ENCODE results near the gene LRP10.

Gene LRP10

DNA sequence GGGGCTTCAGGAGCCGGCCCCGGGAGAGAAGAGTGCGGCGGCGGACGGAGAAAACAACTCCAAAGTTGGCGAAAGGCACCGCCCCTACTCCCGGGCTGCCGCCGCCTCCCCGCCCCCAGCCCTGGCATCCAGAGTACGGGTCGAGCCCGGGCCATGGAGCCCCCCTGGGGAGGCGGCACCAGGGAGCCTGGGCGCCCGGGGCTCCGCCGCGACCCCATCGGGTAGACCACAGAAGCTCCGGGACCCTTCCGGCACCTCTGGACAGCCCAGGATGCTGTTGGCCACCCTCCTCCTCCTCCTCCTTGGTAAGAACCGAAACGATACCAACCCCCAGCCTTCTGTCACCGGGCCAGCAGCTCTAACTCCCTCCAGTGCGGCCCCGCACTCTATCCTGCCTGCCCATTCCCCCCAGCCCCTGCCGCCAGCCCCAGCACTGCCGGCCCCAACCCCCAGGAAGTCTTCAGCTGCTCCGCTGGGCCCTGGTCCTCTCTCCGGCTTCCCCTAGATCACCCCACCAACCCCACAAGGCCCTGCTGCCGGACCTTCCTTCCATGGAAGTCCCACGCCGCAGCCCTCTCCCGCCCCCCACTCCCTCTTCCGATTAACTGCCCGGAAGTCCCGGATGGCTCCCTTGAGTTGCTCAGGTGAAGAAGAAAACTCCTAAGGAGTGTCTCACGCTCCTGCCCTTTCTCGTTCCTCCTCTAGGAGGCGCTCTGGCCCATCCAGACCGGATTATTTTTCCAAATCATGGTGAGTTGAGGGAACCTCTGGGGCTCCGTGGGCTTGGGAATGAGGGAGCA, 693 bp downstream of the LRP10 start:
- TF ChIP-seq GATA3 (IDR thresholded peaks at IDR 0.05; ENCODE audit: low read depth, low read length) (no peak), GATA2 (IDR thresholded peaks at IDR 0.05; ENCODE audit: low read depth, low read length) (no peak)

DNA sequence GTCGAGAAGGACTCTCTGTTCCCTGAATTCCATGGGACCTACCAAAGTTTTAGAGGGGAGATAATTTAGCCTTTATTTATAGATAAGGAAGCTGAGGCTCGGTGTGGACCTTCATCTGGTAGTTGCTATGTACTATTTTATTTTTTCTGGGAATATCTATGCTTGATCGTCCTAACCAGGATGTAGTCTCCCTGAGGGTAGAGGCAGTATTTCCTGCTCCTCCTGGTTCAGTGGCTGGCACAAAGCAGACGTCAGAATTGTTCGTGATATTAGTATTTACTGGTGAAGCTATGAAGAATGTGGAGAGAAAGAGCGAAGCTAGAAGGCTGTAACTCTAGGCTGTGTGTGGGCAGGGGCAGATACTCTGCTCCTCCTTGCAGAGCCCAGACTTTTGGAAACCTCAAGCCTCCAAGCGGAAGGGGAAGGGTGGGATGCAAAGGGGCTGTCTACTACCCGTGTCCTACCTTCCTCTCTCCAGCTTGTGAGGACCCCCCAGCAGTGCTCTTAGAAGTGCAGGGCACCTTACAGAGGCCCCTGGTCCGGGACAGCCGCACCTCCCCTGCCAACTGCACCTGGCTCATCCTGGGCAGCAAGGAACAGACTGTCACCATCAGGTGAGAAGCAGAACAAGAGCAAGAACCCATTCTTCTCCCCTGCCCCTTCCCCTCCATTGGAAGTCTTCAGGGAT, 1.4 kb downstream of the LRP10 start:
- no peak for TF ChIP-seq GATA2 (IDR thresholded peaks at IDR 0.05; ENCODE audit: low read depth, low read length)
- TF ChIP-seq GATA3 (IDR thresholded peaks at IDR 0.05; ENCODE audit: low read depth, low read length), result no peak

DNA sequence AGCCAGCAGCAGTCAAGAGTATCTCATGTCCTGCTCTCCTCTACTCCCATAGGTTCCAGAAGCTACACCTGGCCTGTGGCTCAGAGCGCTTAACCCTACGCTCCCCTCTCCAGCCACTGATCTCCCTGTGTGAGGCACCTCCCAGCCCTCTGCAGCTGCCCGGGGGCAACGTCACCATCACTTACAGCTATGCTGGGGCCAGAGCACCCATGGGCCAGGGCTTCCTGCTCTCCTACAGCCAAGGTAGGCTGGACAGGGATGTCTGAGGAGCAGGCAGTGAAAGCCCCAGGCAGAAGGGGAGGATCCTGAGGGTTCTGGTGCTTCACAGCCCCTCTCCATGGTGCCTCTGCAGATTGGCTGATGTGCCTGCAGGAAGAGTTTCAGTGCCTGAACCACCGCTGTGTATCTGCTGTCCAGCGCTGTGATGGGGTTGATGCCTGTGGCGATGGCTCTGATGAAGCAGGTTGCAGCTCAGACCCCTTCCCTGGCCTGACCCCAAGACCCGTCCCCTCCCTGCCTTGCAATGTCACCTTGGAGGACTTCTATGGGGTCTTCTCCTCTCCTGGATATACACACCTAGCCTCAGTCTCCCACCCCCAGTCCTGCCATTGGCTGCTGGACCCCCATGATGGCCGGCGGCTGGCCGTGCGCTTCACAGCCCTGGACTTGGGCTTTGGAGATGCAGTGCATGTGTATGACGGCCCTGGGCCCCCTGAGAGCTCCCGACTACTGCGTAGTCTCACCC, 3.6 kb downstream of the LRP10 start:
- TF ChIP-seq GATA2 (IDR thresholded peaks at IDR 0.05; ENCODE audit: low read depth, low read length) (no peak), GATA3 (IDR thresholded peaks at IDR 0.05; ENCODE audit: low read depth, low read length) (no peak)

DNA sequence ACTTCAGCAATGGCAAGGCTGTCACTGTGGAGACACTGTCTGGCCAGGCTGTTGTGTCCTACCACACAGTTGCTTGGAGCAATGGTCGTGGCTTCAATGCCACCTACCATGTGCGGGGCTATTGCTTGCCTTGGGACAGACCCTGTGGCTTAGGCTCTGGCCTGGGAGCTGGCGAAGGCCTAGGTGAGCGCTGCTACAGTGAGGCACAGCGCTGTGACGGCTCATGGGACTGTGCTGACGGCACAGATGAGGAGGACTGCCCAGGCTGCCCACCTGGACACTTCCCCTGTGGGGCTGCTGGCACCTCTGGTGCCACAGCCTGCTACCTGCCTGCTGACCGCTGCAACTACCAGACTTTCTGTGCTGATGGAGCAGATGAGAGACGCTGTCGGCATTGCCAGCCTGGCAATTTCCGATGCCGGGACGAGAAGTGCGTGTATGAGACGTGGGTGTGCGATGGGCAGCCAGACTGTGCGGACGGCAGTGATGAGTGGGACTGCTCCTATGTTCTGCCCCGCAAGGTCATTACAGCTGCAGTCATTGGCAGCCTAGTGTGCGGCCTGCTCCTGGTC, 4.3 kb downstream of the LRP10 start:
- TF ChIP-seq GATA3 (IDR thresholded peaks at IDR 0.05; ENCODE audit: low read depth, low read length) (no peak), GATA2 (IDR thresholded peaks at IDR 0.05; ENCODE audit: low read depth, low read length) (no peak)

DNA sequence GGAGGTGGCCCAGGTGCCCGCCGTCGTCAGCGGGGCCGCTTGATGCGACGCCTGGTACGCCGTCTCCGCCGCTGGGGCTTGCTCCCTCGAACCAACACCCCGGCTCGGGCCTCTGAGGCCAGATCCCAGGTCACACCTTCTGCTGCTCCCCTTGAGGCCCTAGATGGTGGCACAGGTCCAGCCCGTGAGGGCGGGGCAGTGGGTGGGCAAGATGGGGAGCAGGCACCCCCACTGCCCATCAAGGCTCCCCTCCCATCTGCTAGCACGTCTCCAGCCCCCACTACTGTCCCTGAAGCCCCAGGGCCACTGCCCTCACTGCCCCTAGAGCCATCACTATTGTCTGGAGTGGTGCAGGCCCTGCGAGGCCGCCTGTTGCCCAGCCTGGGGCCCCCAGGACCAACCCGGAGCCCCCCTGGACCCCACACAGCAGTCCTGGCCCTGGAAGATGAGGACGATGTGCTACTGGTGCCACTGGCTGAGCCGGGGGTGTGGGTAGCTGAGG, 5.5 kb downstream of the LRP10 start:
- TF ChIP-seq GATA3 (IDR thresholded peaks at IDR 0.05; ENCODE audit: low read depth, low read length), result no peak

DNA sequence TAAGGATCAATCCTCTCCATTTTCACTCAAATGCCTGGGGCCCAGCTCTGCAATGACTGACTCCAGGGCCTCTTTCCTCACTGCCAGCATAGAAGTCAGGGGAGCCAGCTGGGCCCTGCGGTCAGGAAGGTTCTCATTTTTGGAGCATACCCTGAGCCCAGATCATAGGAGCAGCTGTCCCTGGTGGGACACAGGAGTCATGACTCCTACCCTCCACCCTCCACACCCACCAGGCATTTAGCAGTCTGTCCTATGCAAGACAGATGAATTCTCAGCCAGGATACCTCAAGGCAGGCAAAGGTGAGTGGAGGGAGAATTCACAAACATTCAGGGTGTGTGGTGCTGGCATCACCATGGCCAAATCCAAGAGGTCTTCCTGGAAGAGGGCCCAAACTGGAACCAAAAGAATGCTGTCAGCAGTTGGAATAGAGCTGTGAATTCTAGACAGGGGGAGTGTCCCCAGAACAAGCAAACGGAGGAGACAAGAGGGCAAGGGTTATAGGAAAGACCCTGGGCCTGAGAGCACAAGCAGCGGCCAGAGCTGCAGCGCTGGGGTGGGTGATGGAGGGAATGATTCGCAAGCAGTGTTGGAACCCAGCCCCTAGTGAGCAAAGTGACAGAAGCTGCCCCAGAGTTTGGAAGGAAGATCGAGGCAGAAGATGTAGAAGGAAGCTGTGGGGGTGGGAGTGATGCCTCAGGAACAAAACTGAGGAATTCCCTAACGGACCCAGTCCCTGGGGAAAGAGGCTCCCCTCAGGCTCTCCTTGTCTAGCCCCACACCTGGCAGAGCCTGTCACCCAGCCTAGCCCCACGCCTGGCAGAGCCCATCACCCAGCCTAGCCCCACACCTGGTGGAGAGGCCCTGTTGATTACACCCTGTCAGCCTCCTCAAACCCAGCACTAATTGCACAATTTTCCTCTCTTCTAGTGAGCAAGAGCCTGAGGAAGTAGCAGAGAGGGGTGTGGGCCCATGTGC, 7.0 kb downstream of the LRP10 start:
- TF ChIP-seq GATA2 (IDR thresholded peaks at IDR 0.05; ENCODE audit: low read depth, low read length) (no peak), GATA3 (IDR thresholded peaks at IDR 0.05; ENCODE audit: low read depth, low read length) (no peak)

DNA sequence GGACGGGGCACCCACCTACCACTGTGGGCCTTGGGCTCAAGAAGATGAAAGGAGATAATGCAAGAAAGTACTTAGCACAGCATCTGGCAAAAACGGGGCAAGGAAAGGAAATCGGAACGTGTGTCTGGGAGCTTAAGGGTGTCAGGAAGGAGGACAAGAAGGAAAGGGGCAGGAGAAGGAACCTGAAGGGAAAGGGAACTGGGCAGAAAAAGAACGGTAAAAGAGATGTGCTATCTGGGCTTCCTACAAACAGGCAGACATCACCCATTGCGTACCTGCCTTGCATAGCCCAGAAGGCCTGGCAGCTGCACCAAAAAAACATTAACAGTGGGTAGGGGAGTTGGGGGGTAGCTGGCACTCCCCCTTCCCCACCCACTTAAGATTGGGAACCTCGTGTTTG, 10.5 kb downstream of the LRP10 start:
- no peak for TF ChIP-seq GATA2 (IDR thresholded peaks at IDR 0.05; ENCODE audit: low read depth, low read length)
- TF ChIP-seq GATA3 (IDR thresholded peaks at IDR 0.05; ENCODE audit: low read depth, low read length), result no peak

DNA sequence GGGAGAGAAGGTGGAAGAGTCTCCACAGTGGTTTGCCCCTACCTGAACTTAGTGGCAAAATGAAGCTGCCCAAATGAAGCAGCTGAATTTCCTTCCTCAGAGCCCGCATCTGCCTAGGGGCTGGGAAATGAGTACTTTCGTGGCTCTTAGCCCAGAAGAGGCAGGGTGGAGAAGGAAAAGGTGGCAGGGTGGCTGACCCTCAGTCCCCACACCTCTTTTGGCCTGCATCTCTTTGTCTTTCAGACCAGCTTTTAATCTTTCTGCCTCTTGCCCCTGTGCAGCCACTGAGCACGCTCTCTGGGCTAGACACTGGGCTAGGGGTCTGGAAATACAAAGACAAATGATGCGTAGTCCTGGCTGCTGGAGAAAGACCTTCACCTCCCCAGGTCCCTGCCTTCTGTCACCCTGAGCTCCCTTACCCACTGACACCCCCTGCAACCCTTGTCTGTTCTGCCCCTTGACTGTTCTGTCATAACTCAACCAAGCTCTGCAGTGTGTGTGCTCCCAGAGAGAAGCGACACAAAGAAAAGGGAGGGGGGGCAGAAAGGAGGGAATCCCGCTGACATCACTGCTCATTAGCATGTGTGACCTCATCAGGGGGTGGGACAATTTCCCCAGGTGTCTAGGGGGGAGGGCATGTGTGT, 11.1 kb downstream of the LRP10 start:
- TF ChIP-seq GATA3 (IDR thresholded peaks at IDR 0.05; ENCODE audit: low read depth, low read length) (no peak), GATA2 (IDR thresholded peaks at IDR 0.05; ENCODE audit: low read depth, low read length) (no peak)

DNA sequence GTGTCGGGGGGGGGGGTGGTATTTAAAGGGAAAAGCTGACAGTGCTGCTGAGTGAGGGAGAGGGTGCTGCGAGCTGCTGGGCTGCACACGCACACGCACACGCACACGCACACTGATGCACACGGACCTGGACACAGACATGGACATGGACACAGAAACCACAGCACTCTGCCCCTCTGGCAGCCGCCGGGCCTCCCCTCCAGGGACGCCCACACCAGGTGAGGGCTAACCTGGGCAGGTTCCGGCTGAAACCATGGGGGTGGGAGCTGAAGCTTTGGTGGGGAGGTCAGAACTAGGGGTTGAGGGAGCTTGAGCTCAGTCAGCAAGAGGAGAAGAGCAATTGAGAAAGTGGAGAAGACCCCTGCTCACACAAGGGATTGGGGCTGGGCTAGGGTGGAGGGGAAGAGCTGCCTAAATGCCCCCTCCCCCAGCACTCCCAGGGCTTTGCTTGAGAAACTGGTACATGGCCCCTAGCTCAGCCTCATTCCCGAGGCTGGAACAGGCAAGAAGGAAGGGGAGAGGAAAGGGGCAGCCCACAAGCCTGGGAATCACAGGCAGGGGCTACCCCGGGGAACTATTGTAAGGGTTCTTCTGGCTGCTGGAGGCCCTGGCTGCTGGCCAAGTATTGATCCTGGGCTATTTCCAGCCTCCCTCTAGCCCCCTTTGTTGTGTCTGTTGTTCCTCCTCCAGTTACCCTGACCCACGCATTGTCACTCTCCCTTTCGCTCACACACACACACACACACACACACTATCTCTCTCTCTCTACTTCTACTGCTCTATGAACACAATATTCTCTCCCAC, 11.8 kb downstream of the LRP10 start, which contains the start of gene REM2:
Gene REM2, plus strand, starts transcription at position 50 of the 804 bp plus-strand sequence. Its CDS starts 66 bp downstream, at position 116.
- no peak for TF ChIP-seq GATA3 (IDR thresholded peaks at IDR 0.05; ENCODE audit: low read depth, low read length)
- no peak for TF ChIP-seq GATA2 (IDR thresholded peaks at IDR 0.05; ENCODE audit: low read depth, low read length)

DNA sequence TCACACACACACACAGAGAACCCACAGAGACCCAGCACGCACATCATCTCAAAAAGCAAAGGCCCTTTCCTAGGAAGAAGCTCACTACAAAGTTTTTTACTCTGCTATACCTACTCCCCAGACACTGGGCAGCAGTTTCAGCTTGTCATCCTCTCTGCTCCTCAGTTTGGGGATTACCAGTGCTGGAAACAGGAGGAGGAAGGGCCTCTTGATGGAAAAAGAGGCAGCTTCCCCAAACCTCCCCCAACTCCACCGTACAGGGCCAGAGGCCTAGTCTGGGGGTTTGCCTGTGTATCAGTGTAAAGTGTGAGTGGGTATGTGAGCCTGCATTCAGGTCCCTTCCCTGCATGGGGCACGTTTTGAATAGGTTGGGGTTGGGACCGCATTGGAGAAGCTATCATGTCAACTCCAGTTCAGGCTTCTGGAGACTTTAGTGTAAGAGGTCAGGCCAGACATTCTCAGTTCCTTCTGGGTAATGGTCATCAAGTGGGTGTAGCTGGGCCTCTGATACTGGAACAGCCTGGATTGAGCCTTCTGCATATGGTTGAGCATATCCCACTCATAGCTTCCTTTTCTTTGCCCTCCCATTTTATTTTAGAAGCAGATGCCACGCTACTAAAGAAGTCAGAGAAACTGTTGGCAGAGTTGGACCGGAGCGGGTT, 12.7 kb downstream of the LRP10 start:
- no peak for TF ChIP-seq GATA3 (IDR thresholded peaks at IDR 0.05; ENCODE audit: low read depth, low read length)
- TF ChIP-seq GATA2 (IDR thresholded peaks at IDR 0.05; ENCODE audit: low read depth, low read length), result no peak

Data from SH-SY5Y (cell line).